IPS DF 4.7 (cell line): ENCODE data around the gene ABCC6.
"Not testable (repeated sequence)": the region's sequence is repeated elsewhere in the genome, so short reads cannot be mapped to it uniquely, and the experiment has no call there.

Experiments
- DNase-seq: peaks from one replicate; pipeline ENCODE4 v3.0.0-alpha.2; 2013; ENCODE audit warnings: low spot score; ENCODE audit errors: extremely low read depth

ABCC6 gene

DNA sequence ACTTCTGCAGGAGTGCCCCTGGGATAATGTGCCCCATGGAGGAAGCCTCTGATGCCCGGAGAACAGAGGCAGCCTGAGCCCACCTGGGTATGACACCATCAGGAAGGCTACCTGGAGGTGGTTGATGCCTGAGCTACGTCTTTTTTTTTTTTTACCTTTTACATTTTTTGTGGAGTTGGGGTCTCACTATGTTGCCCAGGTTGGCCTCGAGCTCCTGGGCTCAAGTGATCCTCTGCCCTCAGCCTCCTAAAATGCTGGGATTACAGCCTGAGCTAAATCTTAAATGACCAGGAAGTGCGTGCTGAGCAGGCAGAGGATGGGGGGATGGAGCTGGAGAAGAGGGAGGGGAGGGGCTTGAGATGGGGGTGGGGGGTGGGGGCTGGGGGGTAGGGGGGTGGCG is 32.7 kb downstream of the ABCC6 start:
- DNase-seq, result no peak

DNA sequence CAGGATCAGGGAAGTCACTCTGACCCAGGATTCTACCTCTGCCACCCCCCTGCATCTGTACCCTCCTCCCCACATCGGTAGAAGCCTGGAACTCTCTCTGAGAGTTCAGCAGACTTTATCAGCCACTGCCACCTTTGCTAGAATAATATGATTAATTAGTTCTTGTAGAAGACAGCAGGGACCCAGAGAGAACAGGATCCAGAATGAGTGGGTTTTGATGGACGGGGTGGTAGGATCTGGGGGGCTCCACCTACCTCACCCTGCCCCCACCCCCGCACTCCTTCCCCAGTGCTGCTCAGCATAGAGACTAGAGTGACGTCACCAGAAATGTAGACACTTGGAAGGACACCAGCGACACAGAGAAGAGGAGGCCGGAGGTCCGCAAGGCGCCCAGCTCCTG is 33.5 kb downstream of the ABCC6 start:
- no peak for DNase-seq

DNA sequence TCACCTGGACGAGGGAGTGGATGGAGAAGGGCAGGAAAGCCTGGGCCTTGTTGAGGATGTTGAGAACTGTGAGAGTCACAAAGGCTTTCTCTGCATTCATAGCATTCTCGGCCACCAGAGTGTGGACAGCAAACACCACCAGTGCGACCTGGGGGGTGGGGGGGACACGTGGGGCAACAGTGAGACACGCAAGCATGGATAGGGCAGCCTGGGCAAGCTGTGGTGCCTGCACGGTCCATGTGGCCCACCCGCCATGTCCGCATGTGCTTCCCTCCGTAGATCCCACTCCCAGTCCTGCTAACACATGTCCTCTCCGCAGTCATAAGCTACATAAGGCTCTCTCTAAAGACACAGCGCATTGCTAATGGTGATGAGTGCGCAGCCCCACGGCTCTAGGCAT is 34.5 kb downstream of the ABCC6 start:
- DNase-seq, result no peak

- DNase-seq, result no peak
Measured at GRCh38 chr16:16186820-16187219, 36.5 kb downstream of the ABCC6 start.

GRCh38 chr16:16185095-16185494 is 38.2 kb downstream of the ABCC6 start:
- DNase-seq, result no peak

DNA sequence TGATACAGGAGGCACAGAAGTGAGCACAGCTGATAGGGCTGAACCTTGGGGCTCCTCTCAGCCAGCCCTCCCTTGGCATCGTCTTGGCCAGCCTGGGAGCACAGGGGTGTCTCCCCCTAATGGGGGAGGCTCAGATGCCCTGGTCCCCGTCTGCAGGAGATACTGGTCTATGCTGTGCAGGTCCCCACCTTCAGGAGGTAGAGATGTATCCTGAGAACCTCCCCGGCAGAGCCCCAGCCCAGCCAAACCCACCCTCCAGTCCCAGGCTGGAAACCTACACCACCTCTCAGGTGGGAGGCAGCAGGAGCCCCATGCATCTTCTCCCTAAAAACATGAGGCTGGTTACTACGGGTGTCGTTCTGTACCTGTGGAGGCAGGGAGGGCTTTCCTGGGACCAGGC is 38.7 kb downstream of the ABCC6 start:
- no peak for DNase-seq

DNA sequence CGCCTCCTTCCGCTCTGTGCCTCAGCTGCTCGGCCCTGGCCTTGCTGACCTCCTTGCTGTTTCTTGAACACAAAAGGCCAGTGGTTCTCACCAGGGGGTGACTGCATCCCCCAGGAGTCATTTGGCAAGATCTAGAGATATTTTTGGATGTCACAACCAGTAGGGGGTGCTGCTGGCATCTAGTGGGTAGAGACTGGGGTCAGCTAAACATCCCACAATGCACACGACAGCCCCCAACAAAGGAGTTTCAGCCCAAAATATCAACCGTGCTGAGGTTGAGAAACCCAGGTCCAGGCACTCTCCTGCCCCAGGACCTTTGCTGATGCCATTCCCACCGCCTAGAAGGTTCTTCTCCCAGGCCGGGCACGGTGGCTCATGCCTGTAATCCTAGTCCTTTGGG is 39.7 kb downstream of the ABCC6 start:
- DNase-seq, result no peak

DNA sequence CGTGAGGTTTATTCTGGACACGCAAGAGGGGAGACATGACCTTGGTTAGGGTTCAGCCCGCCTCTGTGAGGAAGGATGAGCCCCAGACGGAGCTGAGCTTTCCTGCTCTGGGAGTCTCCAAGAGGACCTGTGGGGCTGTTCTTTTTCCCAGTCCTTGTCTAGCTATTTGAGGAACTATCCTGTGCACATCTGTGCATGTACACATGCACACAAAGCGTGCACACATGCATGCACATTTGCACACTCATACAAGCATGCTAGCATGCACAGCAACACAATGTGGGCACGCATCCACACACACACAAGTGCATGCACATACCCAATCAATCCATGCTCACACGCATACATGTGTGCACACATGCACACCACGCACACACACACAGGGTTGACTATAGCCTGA is 40.4 kb downstream of the ABCC6 start:
- DNase-seq, result no peak

- not testable (repeated sequence) for DNase-seq
Measured at GRCh38 chr16:16181748-16182147, 41.5 kb downstream of the ABCC6 start.

- no peak for DNase-seq
Measured at GRCh38 chr16:16178455-16179162, 44.7 kb downstream of the ABCC6 start.

GRCh38 chr16:16176328-16176727 is 47.0 kb downstream of the ABCC6 start:
- DNase-seq, result no peak

GRCh38 chr16:16175296-16175695 is 48.0 kb downstream of the ABCC6 start:
- DNase-seq, result no peak

DNA sequence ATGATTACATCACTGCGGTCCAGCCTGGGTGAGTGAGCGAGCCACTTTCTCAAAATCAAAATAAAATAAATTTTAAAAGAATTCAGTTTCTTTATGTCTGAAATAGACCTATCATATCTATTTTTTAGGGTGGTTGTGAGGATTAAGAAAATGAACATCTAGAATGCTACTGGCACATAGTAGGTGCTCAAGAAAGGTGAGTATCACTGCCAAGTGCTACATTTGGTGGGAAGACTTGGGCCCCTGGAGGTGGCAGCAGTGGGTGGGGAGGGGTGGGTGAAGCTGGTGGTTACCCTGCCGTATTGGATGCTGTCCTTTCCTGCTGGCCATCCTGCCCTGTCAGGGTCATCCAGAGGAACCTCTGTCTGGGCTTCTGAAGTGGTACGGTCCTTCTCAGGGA is 50.3 kb downstream of the ABCC6 start:
- DNase-seq, result no peak

- DNase-seq, result no peak
Measured at GRCh38 chr16:16171332-16171919, 51.9 kb downstream of the ABCC6 start.

DNA sequence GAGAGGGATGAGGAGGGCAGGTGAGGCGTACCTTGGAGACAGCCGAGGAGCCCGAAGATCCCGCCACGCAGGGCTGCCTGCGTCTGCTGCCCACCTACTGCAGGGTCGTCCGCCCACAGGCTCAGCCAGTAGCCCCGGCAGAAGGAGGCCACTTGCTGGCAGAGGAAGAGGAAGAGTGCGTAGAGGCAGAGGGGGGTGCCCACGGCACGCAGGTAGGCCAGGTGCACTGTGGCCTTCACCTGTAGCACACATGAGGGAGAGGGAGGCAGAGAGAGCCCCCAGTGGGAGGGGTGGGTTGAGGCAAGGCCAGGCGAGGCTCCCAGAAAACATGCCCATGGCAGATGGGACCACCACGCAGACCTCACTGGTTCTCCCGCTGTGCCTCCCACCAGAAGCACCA is 53.7 kb downstream of the ABCC6 start:
- no peak for DNase-seq

GRCh38 chr16:16168431-16168830 is 54.9 kb downstream of the ABCC6 start:
- no peak for DNase-seq

- no peak for DNase-seq
Measured at GRCh38 chr16:16167927-16168326, 55.4 kb downstream of the ABCC6 start.

GRCh38 chr16:16166949-16167348 is 56.3 kb downstream of the ABCC6 start:
- DNase-seq, result no peak

GRCh38 chr16:16166085-16166484 is 57.2 kb downstream of the ABCC6 start:
- DNase-seq, result no peak

GRCh38 chr16:16164243-16164642 is 59.1 kb downstream of the ABCC6 start:
- no peak for DNase-seq

DNA sequence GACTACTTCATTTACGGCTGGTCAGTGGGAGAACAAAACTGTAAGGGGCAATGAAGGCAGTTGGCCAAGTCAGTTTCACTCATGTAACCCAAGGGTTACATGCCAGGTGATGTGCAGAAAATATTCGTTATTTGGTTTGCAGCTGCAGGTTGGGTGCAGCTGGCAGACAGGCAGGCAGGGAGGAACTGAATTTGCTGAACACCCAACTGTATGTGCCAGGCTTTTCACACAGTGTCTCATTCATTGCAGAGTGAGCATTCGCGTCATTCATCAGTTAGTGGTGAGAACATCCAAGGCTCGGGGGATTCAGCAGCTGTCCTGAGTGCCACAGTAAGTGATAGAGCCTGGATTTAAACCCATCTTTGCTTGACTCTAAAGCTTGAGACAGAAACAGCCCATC is 59.7 kb downstream of the ABCC6 start:
- no peak for DNase-seq

GRCh38 chr16:16163109-16163508 is 60.2 kb downstream of the ABCC6 start:
- DNase-seq, result no peak

DNA sequence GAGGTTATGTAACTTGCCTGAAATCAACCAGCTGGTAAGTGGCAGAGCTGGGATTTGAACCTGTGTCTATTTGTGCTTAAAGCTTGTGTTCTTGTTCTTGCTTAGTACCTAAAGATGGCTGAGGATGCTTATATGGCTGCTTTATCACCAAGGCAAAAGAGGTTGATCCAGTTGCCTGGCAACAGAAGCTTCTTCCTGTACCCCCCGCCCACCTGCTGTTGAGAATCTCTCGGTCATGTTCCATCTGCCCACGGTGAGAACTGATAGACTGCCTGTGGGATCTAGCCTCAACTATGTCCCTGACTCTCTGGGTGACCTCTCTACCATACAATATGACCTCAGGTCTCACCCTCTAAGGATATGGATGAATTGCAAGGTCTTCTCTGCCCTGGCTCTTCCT is 60.7 kb downstream of the ABCC6 start:
- DNase-seq, result no peak
